Ishikawa (cell line): ENCODE data around the gene SLC7A14.

Source experiments
- CEBPB ChIP-seq: IDR thresholded peaks from 2 replicates; pipeline ENCODE4 v1.6.1; 2012
- CREB1 ChIP-seq: IDR thresholded peaks from 2 replicates; pipeline ENCODE4 v1.6.1; 2012; ENCODE audit warnings: low read depth
- EGR1 ChIP-seq: IDR thresholded peaks from 2 replicates; pipeline ENCODE4 v1.6.1; 2012
- EP300 ChIP-seq: IDR thresholded peaks from 2 replicates; pipeline ENCODE4 v1.6.1; 2012; ENCODE audit warnings: borderline replicate concordance
- FOXM1 ChIP-seq: IDR thresholded peaks from 2 replicates; pipeline ENCODE4 v1.6.1; 2012; ENCODE audit warnings: low read depth, borderline replicate concordance
- MAX ChIP-seq: IDR thresholded peaks from 2 replicates; pipeline ENCODE4 v1.6.1; 2012
- NFIC ChIP-seq: IDR thresholded peaks from 2 replicates; pipeline ENCODE4 v1.6.1; 2012
- RAD21 ChIP-seq: IDR thresholded peaks from 2 replicates; pipeline ENCODE4 v1.6.1; 2012; ENCODE audit warnings: low read depth
- REST ChIP-seq: IDR thresholded peaks from 2 replicates; pipeline ENCODE4 v1.6.1; 2012; ENCODE audit warnings: low read depth, mild to moderate bottlenecking
- TAF1 ChIP-seq: IDR thresholded peaks from 2 replicates; pipeline ENCODE4 v1.6.1; 2012; ENCODE audit warnings: low read depth, mild to moderate bottlenecking
- TCF12 ChIP-seq: IDR thresholded peaks from 2 replicates; pipeline ENCODE4 v1.6.1; 2012; ENCODE audit warnings: low read depth
- TEAD4 ChIP-seq: IDR thresholded peaks from 2 replicates; pipeline ENCODE4 v1.6.1; 2012
- YY1 ChIP-seq: IDR thresholded peaks from 2 replicates; pipeline ENCODE4 v1.6.1; 2012; ENCODE audit warnings: low read depth
- ZBTB7A ChIP-seq: IDR thresholded peaks from 2 replicates; pipeline ENCODE4 v1.6.1; 2012; ENCODE audit warnings: low read depth
- TF ChIP-seq, protein P1 (sequence below): IDR thresholded peaks from 2 replicates; pipeline ENCODE4 v1.6.1; 2012

SLC7A14 gene

GRCh38 chr3:170432416-170432815 is 153.5 kb downstream of the SLC7A14 start:
- TF ChIP-seq RAD21 (no peak), TAF1 (no peak), CEBPB (no peak), YY1 (no peak), MAX (no peak), NFIC (no peak), ZBTB7A (no peak), TEAD4 (no peak), EGR1 (no peak), TCF12 (no peak), FOXM1 (no peak), CREB1 (no peak), EP300 (no peak), REST (no peak)
- TF ChIP-seq, protein P1, sequence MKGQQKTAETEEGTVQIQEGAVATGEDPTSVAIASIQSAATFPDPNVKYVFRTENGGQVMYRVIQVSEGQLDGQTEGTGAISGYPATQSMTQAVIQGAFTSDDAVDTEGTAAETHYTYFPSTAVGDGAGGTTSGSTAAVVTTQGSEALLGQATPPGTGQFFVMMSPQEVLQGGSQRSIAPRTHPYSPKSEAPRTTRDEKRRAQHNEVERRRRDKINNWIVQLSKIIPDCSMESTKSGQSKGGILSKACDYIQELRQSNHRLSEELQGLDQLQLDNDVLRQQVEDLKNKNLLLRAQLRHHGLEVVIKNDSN = no peak

- no peak for TF ChIP-seq CEBPB
- no peak for TF ChIP-seq TCF12
- TF ChIP-seq CREB1 = no peak
- TF ChIP-seq ZBTB7A = no peak
- TF ChIP-seq REST = no peak
- no peak for TF ChIP-seq TEAD4
- TF ChIP-seq NFIC = no peak
- TF ChIP-seq, protein P1 = no peak
- TF ChIP-seq YY1 = no peak
- TF ChIP-seq TAF1 = no peak
- no peak for TF ChIP-seq EP300
- no peak for TF ChIP-seq MAX
- no peak for TF ChIP-seq FOXM1
Measured at GRCh38 chr3:170431054-170431453, 154.8 kb downstream of the SLC7A14 start.

GRCh38 chr3:170429050-170429449 is 156.8 kb downstream of the SLC7A14 start:
- TF ChIP-seq, protein P1 = no peak
- no peak for TF ChIP-seq RAD21
- no peak for TF ChIP-seq TCF12
- TF ChIP-seq CREB1 = no peak
- no peak for TF ChIP-seq ZBTB7A
- no peak for TF ChIP-seq EP300
- TF ChIP-seq REST = no peak
- TF ChIP-seq FOXM1 = no peak
- TF ChIP-seq TAF1 = no peak
- no peak for TF ChIP-seq CEBPB
- no peak for TF ChIP-seq TEAD4
- no peak for TF ChIP-seq YY1
- TF ChIP-seq EGR1 = no peak
- no peak for TF ChIP-seq NFIC
- TF ChIP-seq MAX = no peak

GRCh38 chr3:170428095-170428494 is 157.8 kb downstream of the SLC7A14 start:
- TF ChIP-seq EGR1 (no peak), CEBPB (no peak), EP300 (no peak), YY1 (no peak), RAD21 (no peak), TAF1 (no peak), MAX (no peak)
- TF ChIP-seq, protein P1 = no peak
